Brain pericyte (primary cell): ENCODE measurements around the gene EXOC3.
"Not testable (repeated sequence)": the region's sequence is repeated elsewhere in the genome, so short reads cannot be mapped to it uniquely, and the experiment has no call there.

Experiments used
- DNase-seq: peaks from one replicate; pipeline ENCODE4 v3.0.0-alpha.2; 2012; ENCODE audit warnings: low read depth, low spot score

Gene EXOC3

GRCh38 chr5:485113-485945, 42.4 kb downstream of the EXOC3 start:
- DNase-seq = no peak

- no peak for DNase-seq
These were observed 43.0 kb downstream of the EXOC3 start for GRCh38 chr5:485946-486491.

GRCh38 chr5:486597-486996, 43.6 kb downstream of the EXOC3 start:
- DNase-seq = not testable (repeated sequence)

DNA sequence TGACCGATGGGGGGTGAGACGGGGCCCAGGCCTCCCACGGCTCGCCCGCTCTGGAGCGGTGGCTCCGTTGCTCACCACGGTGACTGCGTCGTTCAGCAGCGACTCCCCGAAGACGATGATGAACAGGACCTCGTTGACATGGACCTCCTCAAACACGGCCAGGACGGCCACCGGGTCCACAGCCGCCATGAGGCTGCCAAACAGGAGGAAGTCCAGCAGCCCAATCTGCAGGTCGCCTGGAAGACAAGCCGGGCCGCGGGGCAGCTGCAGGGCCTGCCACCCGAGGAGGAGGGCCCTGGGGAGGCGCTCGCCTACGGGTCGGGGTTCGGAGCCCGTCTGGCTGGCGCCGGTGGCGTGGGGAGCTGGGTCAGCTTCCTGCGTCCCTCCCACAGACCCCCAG, 45.3 kb downstream of the EXOC3 start:
- no peak for DNase-seq

- no peak for DNase-seq
These were observed 46.0 kb downstream of the EXOC3 start for GRCh38 chr5:488744-489688.

DNA sequence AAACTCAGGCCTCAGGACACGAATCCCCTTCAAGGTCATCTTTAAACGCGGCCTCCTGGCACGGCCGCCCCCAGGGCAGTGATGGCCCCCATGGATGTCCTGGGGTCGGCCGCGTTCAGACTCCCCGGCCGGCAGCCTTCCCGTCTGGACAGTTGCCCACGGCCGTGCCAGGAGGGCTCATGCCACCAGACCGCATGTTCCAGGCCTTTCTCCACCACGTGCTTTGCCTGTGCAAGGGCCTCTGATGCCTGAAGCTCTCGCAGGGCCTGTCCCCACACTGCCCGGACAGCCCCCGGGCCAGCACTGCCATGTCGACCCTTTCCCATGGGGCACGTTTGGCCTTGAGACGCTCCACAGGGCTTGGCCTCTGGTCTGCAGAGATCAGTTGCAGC, 46.7 kb downstream of the EXOC3 start:
- no peak for DNase-seq

DNA sequence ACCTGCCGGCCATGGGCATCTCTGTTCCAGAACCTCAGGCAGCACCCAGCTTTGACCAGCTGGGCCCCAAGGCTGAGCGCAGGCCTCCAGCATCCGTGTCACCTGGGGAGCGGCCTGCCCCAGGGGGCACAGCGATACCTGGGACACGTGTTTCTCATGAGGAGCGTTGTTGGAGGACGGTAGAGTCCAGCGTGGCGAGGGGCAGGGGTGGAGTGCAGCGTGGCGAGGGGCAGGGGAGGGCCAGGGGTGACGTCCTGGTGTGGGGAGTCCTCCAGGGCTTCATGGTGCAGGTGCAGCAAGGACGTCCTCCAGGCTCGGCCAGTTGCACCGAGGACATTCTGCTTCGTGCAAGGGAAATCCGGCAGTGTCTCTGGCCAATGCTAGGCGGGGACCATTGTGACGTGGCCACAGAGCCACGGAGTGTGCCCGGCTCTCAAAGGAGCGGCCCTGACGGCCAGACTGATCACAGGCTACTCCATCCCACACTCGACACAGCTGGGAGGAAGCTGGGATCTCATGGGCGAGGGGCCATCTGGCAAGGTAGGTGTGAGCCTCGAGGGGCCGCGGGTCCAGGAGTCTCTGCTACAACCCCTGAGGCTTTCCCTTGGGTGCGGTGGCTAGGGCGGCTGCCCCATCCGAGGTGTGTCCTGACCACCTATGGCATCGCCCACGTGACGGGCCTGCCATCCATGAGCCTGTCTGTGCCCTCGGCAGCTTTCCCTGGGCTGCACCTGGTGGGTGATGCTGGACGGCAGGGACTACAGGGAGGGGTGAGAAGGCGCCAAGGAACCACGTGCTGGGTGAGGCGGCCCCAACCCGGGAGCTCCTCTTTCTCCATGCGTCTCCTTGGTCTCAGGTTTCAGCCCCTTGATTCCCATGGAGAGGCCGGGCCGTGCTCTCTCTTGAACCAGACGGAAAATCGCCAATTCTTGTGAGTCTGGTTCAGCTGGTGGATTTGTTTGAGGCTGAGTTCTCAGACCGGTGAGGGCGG, 47.4 kb downstream of the EXOC3 start:
- no peak for DNase-seq

DNA sequence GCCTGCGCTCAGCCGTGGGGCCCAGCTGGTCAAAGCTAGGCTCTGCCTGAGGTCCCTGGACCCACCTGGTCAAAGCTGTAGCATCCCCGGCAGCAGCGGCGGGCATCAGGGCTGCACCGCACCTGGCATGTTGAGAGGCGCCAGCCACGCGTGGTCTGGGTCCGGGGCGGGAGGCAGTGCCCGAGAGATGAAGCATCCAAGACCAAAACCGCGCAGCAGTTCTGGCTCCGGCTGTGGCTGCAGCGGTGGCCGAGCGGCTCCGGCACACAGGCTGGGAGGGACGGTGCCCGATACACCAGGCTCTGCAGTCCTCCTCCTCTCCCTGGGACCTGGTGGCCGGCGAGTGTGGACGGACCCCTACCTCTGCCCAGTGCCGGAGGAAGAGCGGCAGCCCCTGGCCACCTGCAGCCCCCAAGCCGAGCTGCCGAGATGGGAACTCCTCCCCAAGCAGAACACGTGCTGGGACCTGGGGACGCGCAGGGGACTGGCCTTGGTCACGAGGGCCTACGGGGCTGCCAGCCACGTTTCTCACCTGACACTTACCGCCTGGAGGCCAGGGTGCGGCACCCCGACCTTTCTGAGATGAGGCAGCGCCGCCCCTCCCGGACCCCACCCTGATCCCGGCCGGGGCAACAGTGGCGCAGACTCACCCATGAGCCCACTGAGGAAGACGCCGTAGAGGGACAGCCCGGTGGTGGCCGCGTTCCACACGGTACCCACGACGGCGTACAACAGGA, 48.3 kb downstream of the EXOC3 start:
- DNase-seq = no peak

GRCh38 chr5:491856-492155, 48.8 kb downstream of the EXOC3 start:
- no peak for DNase-seq

DNA sequence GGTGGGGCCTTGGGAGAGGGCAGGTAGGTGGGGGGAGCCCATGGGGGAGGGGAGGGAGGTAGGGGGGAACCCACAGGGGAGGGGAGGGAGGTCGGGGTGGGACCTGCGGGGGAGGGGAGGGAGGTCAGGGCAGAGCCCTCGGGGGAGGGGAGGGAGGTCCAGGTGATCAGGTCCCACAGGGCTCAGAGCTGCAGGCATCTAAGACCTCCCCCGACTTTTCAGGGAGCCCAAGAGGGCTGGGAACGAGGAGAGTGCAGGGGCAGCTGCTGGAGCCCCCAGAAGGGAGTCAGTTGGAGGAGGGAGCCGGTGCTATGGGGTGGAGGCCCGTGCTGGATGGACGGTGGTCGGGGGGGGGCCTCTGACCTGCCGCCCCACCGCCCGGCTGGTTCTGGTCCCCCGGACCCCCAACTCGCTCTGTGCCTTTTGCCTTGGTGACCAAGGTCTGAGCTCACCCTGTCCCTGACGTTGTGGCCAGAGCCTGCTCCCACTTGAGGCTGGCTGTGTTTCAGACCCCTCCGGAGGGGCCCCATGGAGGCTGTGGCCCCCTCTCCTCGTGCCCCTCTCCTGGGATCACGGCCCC, 49.4 kb downstream of the EXOC3 start:
- DNase-seq = no peak

DNA sequence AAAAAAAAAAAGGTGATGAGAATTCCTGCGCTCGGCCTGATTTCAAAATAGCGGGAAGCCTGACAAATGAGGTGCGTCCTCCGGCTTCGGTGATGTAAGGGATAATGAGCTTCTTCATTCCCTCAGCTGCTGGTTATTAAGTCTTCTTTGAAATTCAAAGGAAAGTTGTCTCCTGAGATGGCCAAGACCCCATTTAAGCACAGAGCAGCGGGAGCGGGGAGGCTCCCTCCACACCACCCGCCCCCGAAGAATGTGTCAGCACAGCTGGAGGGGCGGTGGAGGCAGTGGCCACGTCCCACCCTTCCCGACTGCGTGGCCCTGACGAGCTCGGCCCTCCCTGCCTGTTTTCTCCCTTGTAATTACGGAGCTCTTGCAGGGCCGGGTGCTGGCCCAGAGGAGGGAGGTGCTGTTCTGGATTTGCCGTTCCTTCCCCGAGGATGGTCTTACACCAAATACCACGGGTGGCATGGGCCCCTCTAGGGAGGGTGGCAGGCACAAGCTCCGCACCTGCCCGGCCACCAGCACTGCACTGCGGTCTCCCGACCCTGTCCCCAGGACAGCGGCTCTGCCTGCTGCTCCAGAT, 50.2 kb downstream of the EXOC3 start:
- DNase-seq = no peak

- DNase-seq = no peak
These were observed 50.8 kb downstream of the EXOC3 start for GRCh38 chr5:493758-494157.

GRCh38 chr5:494667-495255, 51.8 kb downstream of the EXOC3 start:
- DNase-seq = no peak

- DNase-seq = no peak
These were observed 53.1 kb downstream of the EXOC3 start for GRCh38 chr5:496028-496427.

- DNase-seq = no peak
These were observed 54.2 kb downstream of the EXOC3 start for GRCh38 chr5:497090-497700.

GRCh38 chr5:497871-498509, 55.0 kb downstream of the EXOC3 start:
- DNase-seq = no peak

DNA sequence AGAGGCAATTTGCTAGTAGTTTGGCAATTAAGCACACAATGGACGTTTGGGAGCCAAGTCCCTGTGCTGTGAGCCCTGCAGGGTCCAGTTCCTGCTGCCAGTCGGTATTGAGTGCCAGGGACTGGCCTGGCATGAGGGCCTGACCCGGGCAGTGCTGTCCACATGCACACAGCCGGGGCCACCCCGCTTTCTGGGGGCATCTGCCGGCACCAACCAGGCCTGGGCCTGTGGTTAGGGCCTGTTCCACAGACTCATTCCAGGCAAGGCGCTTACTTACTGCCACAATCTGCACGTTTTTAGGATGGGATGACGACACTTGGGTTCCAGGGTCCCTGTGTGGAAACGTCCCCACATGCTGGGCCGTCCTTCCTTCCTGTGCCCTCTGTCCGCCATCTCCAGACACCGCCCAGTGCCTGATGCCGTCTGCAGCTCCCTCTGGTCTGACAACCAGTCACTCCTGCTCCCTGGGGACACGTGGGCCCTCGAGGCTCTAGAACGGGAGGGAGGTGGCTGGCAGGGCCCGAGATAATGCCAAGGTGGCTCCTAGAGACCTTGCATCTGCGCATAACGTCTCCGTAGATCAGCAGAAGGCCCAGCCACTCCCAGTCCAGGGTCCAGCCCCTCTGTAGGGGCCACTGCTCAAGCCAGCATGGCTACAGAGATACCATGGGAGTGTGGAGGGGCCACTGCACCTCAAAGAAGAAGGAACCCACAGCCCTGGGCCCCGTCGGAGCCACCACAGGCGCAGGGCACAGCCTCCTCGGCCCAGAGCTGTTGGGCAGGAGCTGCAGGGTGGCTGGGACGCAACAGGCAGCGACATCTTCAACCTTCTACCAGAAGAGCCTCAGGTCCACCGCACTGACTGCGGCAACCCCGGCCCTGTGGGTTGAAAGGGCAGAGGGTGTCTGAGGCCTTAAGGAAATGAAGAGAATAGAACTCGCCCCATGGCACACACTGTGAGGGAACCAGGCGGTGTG, 56.5 kb downstream of the EXOC3 start:
- DNase-seq = no peak
